CD14-positive monocyte (primary cell): Measurements from ENCODE around the gene THAP12. TPM values are rescaled to one million over a fixed set of nuclear protein-coding genes. Genes with fewer than 3 reads are reported as not detected.

Experiments
- DNase-seq, 3 donors: peaks; one replicate each; pipeline ENCODE4 v3.0.0-alpha.2; 2011 to 2022
- H2AFZ ChIP-seq: 2 replicates; pipeline ENCODE4 v1.6.0; 2012; ENCODE audit warnings: mild to moderate bottlenecking, low read depth, low read length, inconsistent platforms; ENCODE audit not compliant: insufficient read depth, poor library complexity, severe bottlenecking
- H3K27ac ChIP-seq, 2 donors: 1 replicate in 1 of 2; 2 replicates in 1 of 2; pipeline ENCODE4 v1.5.1; 2012 to 2013; ENCODE audit warnings: low read length in 2 of 2, control low read depth in 1 of 2, inconsistent platforms in 1 of 2, low read depth in 1 of 2, mild to moderate bottlenecking in 1 of 2
- H3K27me3 ChIP-seq, 2 donors: one replicate each; pipeline versions ENCODE4 v1.6.0 to v1.6.1; 2011 to 2013; ENCODE audit warnings: low read length in 2 of 2; ENCODE audit not compliant: control insufficient read depth in 2 of 2, insufficient read depth in 2 of 2
- H3K36me3 ChIP-seq, 2 donors: replicated peaks in 1 of 2; 1 replicate in 1 of 2; 2 replicates in 1 of 2; pipeline versions ENCODE4 v1.5.1 to v1.6.1; 2012 to 2013; ENCODE audit warnings: low read length in 2 of 2, control low read depth in 1 of 2, inconsistent platforms in 1 of 2, mild to moderate bottlenecking in 1 of 2; ENCODE audit not compliant: insufficient read depth in 2 of 2, control insufficient read depth in 1 of 2
- H3K4me1 ChIP-seq, 2 donors: 1 replicate in 1 of 2; 2 replicates in 1 of 2; pipeline versions ENCODE4 v1.5.1 to v1.6.1; 2012 to 2013; ENCODE audit warnings: low read length in 2 of 2, control low read depth in 1 of 2, inconsistent platforms in 1 of 2, mild to moderate bottlenecking in 1 of 2, moderate library complexity in 1 of 2; ENCODE audit not compliant: insufficient read depth in 2 of 2, control insufficient read depth in 1 of 2
- H3K4me2 ChIP-seq: replicated peaks from 2 replicates; pipeline ENCODE3; 2012; ENCODE audit warnings: low read length, moderate library complexity, mild to moderate bottlenecking; ENCODE audit not compliant: poor library complexity, severe bottlenecking; ENCODE audit errors: extremely low read depth
- H3K4me3 ChIP-seq, 3 experiments: fragments of 200-600 bp in 1 of 3; sonication (generic) in 1 of 3; replicated peaks in 1 of 3; 1 replicate in 2 of 3; 2 replicates in 1 of 3; pipeline ENCODE4 v1.5.1; 2011 to 2013; ENCODE audit warnings: low read length in 3 of 3, mild to moderate bottlenecking in 3 of 3, control low read depth in 2 of 3, low read depth in 2 of 3, inconsistent platforms in 1 of 3, moderate library complexity in 1 of 3
- H3K79me2 ChIP-seq: 2 replicates; pipeline ENCODE4 v1.6.0; 2012; ENCODE audit warnings: mild to moderate bottlenecking, control low read depth, inconsistent platforms, low read length, moderate library complexity; ENCODE audit not compliant: insufficient read depth
- H3K9ac ChIP-seq: 2 replicates; pipeline ENCODE4 v1.6.0; 2017; ENCODE audit warnings: low read length, mild to moderate bottlenecking; ENCODE audit not compliant: insufficient read depth, poor library complexity, severe bottlenecking
- H3K9me3 ChIP-seq, 2 donors: replicated peaks in 1 of 2; 1 replicate in 1 of 2; 2 replicates in 1 of 2; pipeline versions ENCODE4 v1.5.1 to v1.6.1; 2012 to 2013; ENCODE audit warnings: low read length in 2 of 2, control low read depth in 1 of 2; ENCODE audit not compliant: control insufficient read depth in 1 of 2, insufficient read depth in 1 of 2
- H4K20me1 ChIP-seq: 2 replicates; pipeline ENCODE4 v1.6.0; 2012; ENCODE audit warnings: mild to moderate bottlenecking, low read length, control low read depth, moderate library complexity; ENCODE audit not compliant: insufficient read depth
- H3K27ac Mint-ChIP-seq, 7 donors: one replicate each; pipeline ENCODE4 v1.8.0; 2020; ENCODE audit warnings: mild to moderate bottlenecking in 7 of 7, mixed read lengths in 7 of 7, moderate library complexity in 6 of 7, inconsistent platforms in 2 of 7
- H3K27me3 Mint-ChIP-seq, 3 donors: one replicate each; pipeline ENCODE4 v1.8.0; 2021 to 2022; ENCODE audit warnings: low read depth in 3 of 3, mild to moderate bottlenecking in 3 of 3, mixed read lengths in 3 of 3, moderate library complexity in 3 of 3, inconsistent platforms in 1 of 3
- H3K36me3 Mint-ChIP-seq, 2 donors: one replicate each; pipeline ENCODE4 v1.8.0; 2020; ENCODE audit warnings: mixed read lengths in 2 of 2, inconsistent platforms in 1 of 2, mild to moderate bottlenecking in 1 of 2
- H3K4me1 Mint-ChIP-seq: one replicate; pipeline ENCODE4 v1.8.0; 2020; ENCODE audit warnings: mild to moderate bottlenecking, mixed read lengths
- H3K4me3 Mint-ChIP-seq, 2 donors: one replicate each; pipeline ENCODE4 v1.8.0; 2020; ENCODE audit warnings: mild to moderate bottlenecking in 2 of 2, mixed read lengths in 2 of 2, moderate library complexity in 1 of 2
- H3K9me3 Mint-ChIP-seq, 7 donors: one replicate each; pipeline ENCODE4 v1.8.0; 2020 to 2022; ENCODE audit warnings: mixed read lengths in 7 of 7, mild to moderate bottlenecking in 6 of 7, moderate library complexity in 6 of 7, inconsistent platforms in 2 of 7
- CTCF ChIP-seq: fragments of 200-600 bp; IDR thresholded peaks from one replicate; pipeline ENCODE4 v1.8.0; 2022; ENCODE audit warnings: antibody characterized with exemption, mild to moderate bottlenecking
- WGBS: methylation state at CpG from one replicate; pipeline ENCODE4 v1.1.5; 2013; ENCODE audit warnings: missing lambda C conversion rate; ENCODE audit not compliant: insufficient coverage; 5-methylcytosine and 5-hydroxymethylcytosine counted together
- intact Hi-C, 2 donors: fragments of 100-400 bp; cut with micrococcal nuclease; formaldehyde crosslinking; loops; one replicate each; pipeline versions ENCODE4 v1.15.0 to v1.15.1; 2023
- polyA plus RNA-seq, 3 donors: library from polyadenylated mRNA; depleted of rRNA in 1 of 3; unstranded in 2 of 3; stranded (reverse) in 1 of 3; fragments of 300-500 nt in 2 of 3; fragments of >200 nt in 1 of 3; fragmentation: Illumina TruSeq in 2 of 3; gene quantifications; 1 replicate in 2 of 3; 2 replicates in 1 of 3; pipeline ENCODE4 v1.2.3, GENCODE V29; 2012 to 2021

THAP12 gene
- polyA plus RNA-seq, 3 donors = 18.3 to 22.5 (median 20.0) TPM

GRCh38 chr11:76327756-76328388 lies 53.1 kb downstream of the THAP12 start:
- Mint-ChIP-seq H3K4me1 (peaks cover 27% of the 10 kb centered on the region), H3K9me3 (peaks cover 0 to 2% (median 0%) of the 10 kb centered on the region in 7 donors), H3K4me3 (no peak overlapping the region), H3K27me3 (peaks cover 4 to 12% (median 5%) of the 10 kb centered on the region in 3 donors), H3K27ac (no peak overlapping the region), H3K36me3 (peaks cover 0 to 7% of the 10 kb centered on the region in 2 donors)
- no peak overlapping the region for H3K4me3 ChIP-seq
- no peaks in the 10 kb centered on the region for H4K20me1 ChIP-seq
- no peaks in the 10 kb centered on the region for H3K36me3 ChIP-seq
- 100% methylated on average over 2 of the region's 9 CpGs for WGBS
- DNase-seq = no peak
- intact Hi-C loops = loop anchor here in 1 of 2 donors (10.0 kb wide), 1 partner anchor 47 kb away; no protein-coding TSS in a partner anchor
- H3K4me1 ChIP-seq = peaks cover 18 to 25% of the 10 kb centered on the region in 2 donors
- H3K9me3 ChIP-seq = no peaks in the 10 kb centered on the region
- no peak for TF ChIP-seq CTCF
- no peak overlapping the region for H3K9ac ChIP-seq
- no peak overlapping the region for H3K4me2 ChIP-seq
- H3K27me3 ChIP-seq = peaks cover 2 to 7% of the 10 kb centered on the region in 2 donors
- peak overlapping the region; percentile 10 to 42 for H3K27ac ChIP-seq
- H2AFZ ChIP-seq = peak overlapping the region; percentile 61
- no peaks in the 10 kb centered on the region for H3K79me2 ChIP-seq

- 0% methylated on average over 1 of the region's 1 CpG for WGBS
- Histone ChIP-seq H3K4me3 (no peak overlapping the region), H3K4me2 (no peak overlapping the region), H3K27me3 (peaks cover 8 to 14% of the 10 kb centered on the region in 2 donors), H2AFZ (peak overlapping the region; percentile 61), H3K79me2 (no peaks in the 10 kb centered on the region), H3K9me3 (no peaks in the 10 kb centered on the region), H3K4me1 (peaks cover 22 to 26% of the 10 kb centered on the region in 2 donors), H3K36me3 (no peaks in the 10 kb centered on the region), H4K20me1 (no peaks in the 10 kb centered on the region), H3K9ac (no peak overlapping the region), H3K27ac (peak overlapping the region; percentile 10 to 42)
- peaks cover 0 to 3% (median 0%) of the 10 kb centered on the region in 7 donors for H3K9me3 Mint-ChIP-seq
- H3K27me3 Mint-ChIP-seq = peaks cover 11 to 19% (median 12%) of the 10 kb centered on the region in 3 donors
- DNase-seq = no peak
- H3K4me3 Mint-ChIP-seq = peak overlapping the region in 1 of 2 donors; percentile 55
- H3K4me1 Mint-ChIP-seq = peaks cover 27% of the 10 kb centered on the region
- intact Hi-C loops = loop anchor here in 1 of 2 donors (10.0 kb wide), 1 partner anchor 48 kb away; no protein-coding TSS in a partner anchor
- H3K27ac Mint-ChIP-seq = peak overlapping the region in 2 of 7 donors; percentile 32 to 50
- TF ChIP-seq CTCF = no peak
- peaks cover 0 to 10% of the 10 kb centered on the region in 2 donors for H3K36me3 Mint-ChIP-seq
Observed at GRCh38 chr11:76327202-76327601, 53.7 kb downstream of the THAP12 start.
